ENCODE results near the gene SREK1IP1. TPM values are rescaled to one million over a fixed set of nuclear protein-coding genes. Genes with fewer than 3 reads are reported as not detected.

SREK1IP1 gene
- total RNA-seq, 1 donor, result 13.3 TPM

- no peak for TF ChIP-seq CTCF (IDR thresholded peaks at IDR 0.05; ENCODE audit: insufficient read depth, low read length)
- H3K4me3 ChIP-seq (ENCODE audit: low read depth, low read length), result no peak overlapping the region
- DNase-seq (ENCODE audit: low read depth), result no peak
These were observed 79.5 kb downstream of the SREK1IP1 start for GRCh38 chr5:64688965-64689364.

- no peak overlapping the region for H3K4me3 ChIP-seq (ENCODE audit: low read depth, low read length)
- TF ChIP-seq CTCF (IDR thresholded peaks at IDR 0.05; ENCODE audit: insufficient read depth, low read length), result no peak
- no peak for DNase-seq (ENCODE audit: low read depth)
These were observed 80.1 kb downstream of the SREK1IP1 start for GRCh38 chr5:64688391-64688790.

DNA sequence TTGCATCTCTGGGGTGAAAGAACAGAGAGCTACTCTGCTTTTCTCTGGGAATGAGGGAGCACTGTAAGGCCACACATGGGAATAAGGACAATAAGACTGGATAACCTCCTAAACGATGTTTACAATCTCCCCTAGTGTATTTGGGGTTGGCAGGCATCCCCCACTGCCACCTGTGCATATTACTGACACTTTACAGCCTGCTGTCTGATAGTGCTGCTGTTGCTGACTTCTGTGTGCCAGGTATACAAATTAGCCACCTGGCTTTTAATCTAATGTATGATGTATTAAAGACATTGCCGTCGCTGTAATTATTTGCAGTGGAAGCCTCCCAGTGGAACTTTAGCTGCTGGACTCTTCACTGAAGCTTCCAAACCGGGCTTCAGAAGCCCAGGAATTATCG is 82.6 kb downstream of the SREK1IP1 start:
- no peak for DNase-seq (ENCODE audit: low read depth)
- TF ChIP-seq CTCF (IDR thresholded peaks at IDR 0.05; ENCODE audit: insufficient read depth, low read length), result no peak
- H3K4me3 ChIP-seq (ENCODE audit: low read depth, low read length), result no peak overlapping the region

DNA sequence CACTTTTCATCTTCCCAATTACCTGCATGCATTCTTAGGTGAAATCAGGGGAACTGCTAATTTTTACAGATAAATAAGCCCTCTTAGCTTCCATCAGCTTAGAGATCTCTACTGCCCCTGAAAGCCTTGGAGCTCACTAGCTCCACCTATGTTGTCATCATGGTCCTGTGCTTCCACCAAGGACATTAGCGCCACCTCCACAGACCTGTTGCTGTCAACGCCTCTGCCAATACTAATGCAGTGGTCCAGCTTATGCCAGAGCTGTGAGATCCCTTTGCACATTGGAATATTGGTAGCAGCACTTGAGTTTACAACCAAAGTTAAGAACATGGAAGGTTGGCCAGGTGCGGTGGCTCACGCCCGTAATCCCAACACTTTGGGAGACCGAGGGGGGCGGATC is 85.9 kb downstream of the SREK1IP1 start:
- DNase-seq (ENCODE audit: low read depth), result no peak
- no peak overlapping the region for H3K4me3 ChIP-seq (ENCODE audit: low read depth, low read length)
- no peak for TF ChIP-seq CTCF (IDR thresholded peaks at IDR 0.05; ENCODE audit: insufficient read depth, low read length)

GRCh38 chr5:64680289-64680688 is 88.2 kb downstream of the SREK1IP1 start:
- peak; percentile 39 for TF ChIP-seq CTCF (IDR thresholded peaks at IDR 0.05; ENCODE audit: insufficient read depth, low read length)
- peak; percentile 13 for DNase-seq (ENCODE audit: low read depth)

DNA sequence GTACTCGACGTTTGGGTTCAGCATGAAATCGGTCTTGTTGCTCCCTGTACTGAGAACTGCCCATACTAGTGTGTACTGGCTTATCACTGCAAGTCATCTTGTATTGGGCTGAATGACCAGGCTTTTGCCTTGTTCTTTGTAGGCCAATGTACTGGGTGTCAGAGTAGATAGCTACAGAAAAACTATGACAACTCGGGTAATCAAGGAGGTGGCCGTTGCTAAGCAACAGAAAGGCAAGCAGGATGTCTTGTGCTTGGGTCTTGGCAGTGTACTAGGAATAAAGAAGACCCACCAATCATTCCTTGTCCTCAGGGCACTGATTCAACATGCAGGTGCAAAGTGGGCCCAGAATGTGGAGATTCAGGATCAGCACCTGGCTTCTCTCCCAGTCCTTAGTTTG is 90.1 kb downstream of the SREK1IP1 start:
- DNase-seq (ENCODE audit: low read depth), result no peak
- TF ChIP-seq CTCF (IDR thresholded peaks at IDR 0.05; ENCODE audit: insufficient read depth, low read length), result no peak

More at GRCh38 chr5:64680289-64680688, 88.2 kb downstream of the SREK1IP1 start:
- no peak overlapping the region for H3K4me3 ChIP-seq (ENCODE audit: low read depth, low read length)

GRCh38 chr5:64671678-64672077 is 96.8 kb downstream of the SREK1IP1 start:
- TF ChIP-seq CTCF (IDR thresholded peaks at IDR 0.05; ENCODE audit: insufficient read depth, low read length), result no peak
- DNase-seq (ENCODE audit: low read depth), result no peak
- H3K4me3 ChIP-seq (ENCODE audit: low read depth, low read length), result no peak overlapping the region

More for the DNA sequence above, 90.1 kb downstream of the SREK1IP1 start:
- no peak overlapping the region for H3K4me3 ChIP-seq (ENCODE audit: low read depth, low read length)
